Left ventricle myocardium inferior (tissue), 1 donor: Measurements from ENCODE around the gene STUB1. TPM values are rescaled to one million over a fixed set of nuclear protein-coding genes. Genes with fewer than 3 reads are reported as not detected.

Source experiments
- DNase-seq: peaks from one replicate; pipeline ENCODE4 v3.0.0-alpha.2; 2020
- H3K27ac ChIP-seq: fragments of 200-600 bp; replicated peaks from 2 replicates; pipeline ENCODE4 v1.8.0; 2021
- H3K27me3 ChIP-seq: fragments of 200-600 bp; 2 replicates; pipeline ENCODE4 v1.8.0; 2021; ENCODE audit warnings: low read depth
- H3K36me3 ChIP-seq: fragments of 200-600 bp; 2 replicates; pipeline ENCODE4 v1.8.0; 2021
- H3K4me1 ChIP-seq: fragments of 200-600 bp; 2 replicates; pipeline ENCODE4 v1.8.0; 2021
- H3K4me3 ChIP-seq: fragments of 200-600 bp; 2 replicates; pipeline ENCODE4 v1.8.0; 2021; ENCODE audit warnings: mild to moderate bottlenecking, moderate library complexity
- H3K9me3 ChIP-seq: fragments of 200-600 bp; replicated peaks from 2 replicates; pipeline ENCODE4 v1.8.0; 2021
- CTCF ChIP-seq: fragments of 200-600 bp; IDR thresholded peaks from 2 replicates; pipeline ENCODE4 v1.8.0; 2021; ENCODE audit warnings: antibody characterized with exemption, mild to moderate bottlenecking, borderline replicate concordance
- intact Hi-C: fragments of 100-400 bp; cut with micrococcal nuclease; formaldehyde crosslinking; loops from one replicate; pipeline ENCODE4 v1.11.0; 2022
- total RNA-seq: library from RNA; stranded (reverse); fragmentation: NEBNext Ultra II Directional; extraction: Animal tissue kit (Norgen Biotek cat#: 25700); gene quantifications from one replicate; pipeline ENCODE4 v1.2.1, GENCODE V29; 2021
- donor health status: DM: no; HTN: yes; CAD: no; lungs with severe emphysema.

Gene STUB1
- total RNA-seq, 1 donor from 2014 or later = 113 TPM

DNA sequence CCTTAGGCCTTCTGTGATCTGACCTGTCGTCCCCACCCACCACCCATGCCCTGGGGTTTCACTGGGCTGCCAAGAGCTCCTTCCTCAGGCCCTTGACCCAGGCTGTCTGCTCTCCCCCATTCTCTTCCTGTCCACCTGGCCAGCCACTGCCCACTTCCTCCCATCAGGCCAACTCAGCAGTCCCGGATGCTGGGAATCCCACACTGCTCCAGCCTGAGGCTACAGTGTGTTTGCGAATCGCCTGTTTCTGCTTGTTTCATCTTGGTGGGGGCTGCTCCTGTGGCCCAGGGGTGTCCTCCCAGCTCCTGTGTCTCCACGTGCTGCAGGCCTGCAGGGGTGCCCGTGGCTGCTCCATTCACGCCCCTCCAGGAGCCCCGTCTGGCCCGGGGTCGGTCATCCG is 33.9 kb downstream of the STUB1 start:
- Histone ChIP-seq H3K4me3 (peak overlapping the region; percentile 91), H3K27ac (no peak overlapping the region), H3K27me3 (peaks cover 26% of the 10 kb centered on the region), H3K36me3 (no peaks in the 10 kb centered on the region), H3K4me1 (peaks cover 42% of the 10 kb centered on the region), H3K9me3 (no peaks in the 10 kb centered on the region)
- intact Hi-C loops = no loop called here
- no peak for DNase-seq
- no peak for TF ChIP-seq CTCF

- H3K4me3 ChIP-seq = peak within 1 kb of the TSS; percentile 91
- intact Hi-C loops = no loop called here
- peaks cover 47% of the 10 kb centered on the region for H3K4me1 ChIP-seq
- no peaks in the 10 kb centered on the region for H3K9me3 ChIP-seq
- DNase-seq = peak; percentile 95
- no peaks in the 10 kb centered on the region for H3K36me3 ChIP-seq
- H3K27ac ChIP-seq = peak within 1 kb of the TSS; percentile 58
- no peak for TF ChIP-seq CTCF
- H3K27me3 ChIP-seq = peaks cover 19% of the 10 kb centered on the region
Observed at GRCh38 chr16:714558-715476, 34.6 kb downstream of the STUB1 start, which contains the start of gene METRN. METRN (plus strand) TSS chr16:715118; CDS start chr16:715290, 172 bp downstream.

DNA sequence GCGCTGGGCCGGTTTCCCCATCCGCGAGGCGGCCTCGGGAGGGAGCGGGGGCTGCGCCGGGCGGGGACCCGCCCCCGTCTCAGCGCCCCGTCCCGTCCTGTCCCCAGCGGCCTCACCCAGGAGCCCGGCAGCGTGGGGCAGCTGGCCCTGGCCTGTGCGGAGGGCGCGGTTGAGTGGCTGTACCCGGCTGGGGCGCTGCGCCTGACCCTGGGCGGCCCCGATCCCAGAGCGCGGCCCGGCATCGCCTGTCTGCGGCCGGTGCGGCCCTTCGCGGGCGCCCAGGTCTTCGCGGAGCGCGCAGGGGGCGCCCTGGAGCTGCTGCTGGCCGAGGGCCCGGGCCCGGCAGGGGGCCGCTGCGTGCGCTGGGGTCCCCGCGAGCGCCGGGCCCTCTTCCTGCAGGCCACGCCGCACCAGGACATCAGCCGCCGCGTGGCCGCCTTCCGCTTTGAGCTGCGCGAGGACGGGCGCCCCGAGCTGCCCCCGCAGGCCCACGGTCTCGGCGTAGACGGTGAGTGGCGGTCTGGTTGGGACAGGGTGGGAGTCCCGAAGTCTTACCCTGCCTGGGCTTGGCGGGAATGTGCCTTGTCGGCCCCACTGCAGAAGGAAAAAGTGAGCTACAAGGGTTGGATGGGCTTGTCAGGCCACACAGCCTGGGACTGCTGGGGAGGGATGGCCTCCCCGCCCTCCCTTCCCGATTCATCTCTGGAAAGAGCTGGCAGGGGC is 35.4 kb downstream of the STUB1 start:
- TF ChIP-seq CTCF = no peak
- peaks cover 50% of the 10 kb centered on the region for H3K4me1 ChIP-seq
- intact Hi-C loops = no loop called here
- H3K27me3 ChIP-seq = peaks cover 10% of the 10 kb centered on the region
- peak overlapping the region; percentile 58 for H3K27ac ChIP-seq
- H3K36me3 ChIP-seq = no peaks in the 10 kb centered on the region
- H3K9me3 ChIP-seq = no peaks in the 10 kb centered on the region
- no peak for DNase-seq
- H3K4me3 ChIP-seq = peak overlapping the region; percentile 91

- Histone ChIP-seq H3K4me3 (peak overlapping the region; percentile 91), H3K9me3 (no peaks in the 10 kb centered on the region), H3K27me3 (peaks cover 5% of the 10 kb centered on the region), H3K4me1 (peaks cover 55% of the 10 kb centered on the region), H3K27ac (no peak overlapping the region), H3K36me3 (no peaks in the 10 kb centered on the region)
- no peak for DNase-seq
- TF ChIP-seq CTCF = no peak
- intact Hi-C loops = no loop called here
Observed at GRCh38 chr16:716200-716568, 36.0 kb downstream of the STUB1 start.

GRCh38 chr16:716768-717325 is 36.6 kb downstream of the STUB1 start:
- Histone ChIP-seq H3K4me3 (peak overlapping the region; percentile 91), H3K36me3 (no peaks in the 10 kb centered on the region), H3K4me1 (peaks cover 62% of the 10 kb centered on the region), H3K27ac (no peak overlapping the region), H3K27me3 (no peaks in the 10 kb centered on the region), H3K9me3 (no peaks in the 10 kb centered on the region)
- intact Hi-C loops = no loop called here
- TF ChIP-seq CTCF = no peak
- no peak for DNase-seq
